HCT116 (cell line): ENCODE results near the gene FLVCR1.

Experiments
- CTCF ChIP-seq, 3 experiments: fragments of 200-600 bp in 1 of 3; sonication (generic) in 1 of 3; IDR thresholded peaks in 2 of 3; conservative IDR thresholded peaks in 1 of 3; 2 replicates each; pipeline ENCODE4 v1.5.1; 2012 to 2017; ENCODE audit warnings: low read depth in 2 of 3, low read length in 2 of 3, antibody characterized with exemption in 1 of 3, borderline replicate concordance in 1 of 3, control low read depth in 1 of 3, mild to moderate bottlenecking in 1 of 3, mixed read lengths in 1 of 3, mixed run types in 1 of 3, moderate library complexity in 1 of 3; ENCODE audit not compliant: insufficient read depth in 1 of 3
- ELF1 ChIP-seq: IDR thresholded peaks from 2 replicates; pipeline ENCODE4 v1.6.1; 2012; ENCODE audit warnings: low read depth, borderline replicate concordance
- EZH2 ChIP-seq: fragments of 200-600 bp; sonication (generic); IDR thresholded peaks from 2 replicates; pipeline ENCODE4 v1.6.1; 2017; ENCODE audit warnings: antibody characterized with exemption, mixed run types
- EZH2phosphoT487 ChIP-seq: fragments of 200-600 bp; IDR thresholded peaks from 2 replicates; pipeline ENCODE4 v1.6.1; 2018; ENCODE audit warnings: antibody characterized with exemption, borderline replicate concordance
- JUND ChIP-seq: IDR thresholded peaks from 2 replicates; pipeline ENCODE4 v1.6.1; 2012
- MAX ChIP-seq: IDR thresholded peaks from 2 replicates; pipeline ENCODE4 v1.6.1; 2012
- POLR2A ChIP-seq: IDR thresholded peaks from 2 replicates; pipeline ENCODE4 v1.7.0; 2011; ENCODE audit warnings: borderline replicate concordance; ENCODE audit not compliant: insufficient read depth, insufficient read length; ENCODE audit errors: extremely low read depth
- POLR2AphosphoS5 ChIP-seq: IDR thresholded peaks from 2 replicates; pipeline ENCODE4 v1.6.1; 2011; ENCODE audit warnings: mild to moderate bottlenecking, low read depth, low read length, moderate library complexity
- RAD21 ChIP-seq: IDR thresholded peaks from 2 replicates; pipeline ENCODE4 v1.6.1; 2012; ENCODE audit warnings: low read depth, mild to moderate bottlenecking
- SP1 ChIP-seq: IDR thresholded peaks from 2 replicates; pipeline ENCODE4 v1.6.1; 2012; ENCODE audit warnings: low read depth
- TCF7L2 ChIP-seq: IDR thresholded peaks from 2 replicates; pipeline ENCODE4 v1.7.0; 2011; ENCODE audit warnings: borderline replicate concordance, inconsistent platforms; ENCODE audit not compliant: insufficient read depth, insufficient read length; ENCODE audit errors: extremely low read depth
- ZBTB33 ChIP-seq: IDR thresholded peaks from 2 replicates; pipeline ENCODE4 v1.6.1; 2011; ENCODE audit warnings: mild to moderate bottlenecking, low read length, moderate library complexity; ENCODE audit not compliant: insufficient replicate concordance; ENCODE audit errors: extremely low read depth
- ZNF274 ChIP-seq: fragments of 200-500 bp; sonication (Bioruptor generic); IDR thresholded peaks from 2 replicates; pipeline ENCODE4 v1.6.1; 2014; ENCODE audit warnings: mild to moderate bottlenecking, low read depth, low read length, inconsistent platforms

GRCh38 chr1:212892108-212892507 lies 34.0 kb downstream of the FLVCR1 start:
- no peak for TF ChIP-seq EZH2
- TF ChIP-seq CTCF (IDR thresholded peaks at IDR 0.05 in 2 of 3, conservative IDR thresholded peaks at IDR 0.05 in 1 of 3; ENCODE audit: borderline replicate concordance in 1 of 3, insufficient read depth in 1 of 3, low read depth in 2 of 3, low read length in 2 of 3) = no peak
- TF ChIP-seq ZNF274 = no peak
- no peak for TF ChIP-seq POLR2A
- no peak for TF ChIP-seq ZBTB33
- no peak for TF ChIP-seq JUND
- no peak for TF ChIP-seq POLR2AphosphoS5
- no peak for TF ChIP-seq MAX
- TF ChIP-seq TCF7L2 = no peak
- no peak for TF ChIP-seq RAD21
- TF ChIP-seq EZH2phosphoT487 = no peak
- TF ChIP-seq ELF1 = no peak
- no peak for TF ChIP-seq SP1
